Measurements from ENCODE around the gene PTPRD.

The PTPRD gene

GRCh38 chr9:8800196-8800595 lies 1812.6 kb downstream of the PTPRD start:
- DNase-seq: no peak

- no peak for DNase-seq
Measured at GRCh38 chr9:8799615-8800014, 1813.2 kb downstream of the PTPRD start.

DNA sequence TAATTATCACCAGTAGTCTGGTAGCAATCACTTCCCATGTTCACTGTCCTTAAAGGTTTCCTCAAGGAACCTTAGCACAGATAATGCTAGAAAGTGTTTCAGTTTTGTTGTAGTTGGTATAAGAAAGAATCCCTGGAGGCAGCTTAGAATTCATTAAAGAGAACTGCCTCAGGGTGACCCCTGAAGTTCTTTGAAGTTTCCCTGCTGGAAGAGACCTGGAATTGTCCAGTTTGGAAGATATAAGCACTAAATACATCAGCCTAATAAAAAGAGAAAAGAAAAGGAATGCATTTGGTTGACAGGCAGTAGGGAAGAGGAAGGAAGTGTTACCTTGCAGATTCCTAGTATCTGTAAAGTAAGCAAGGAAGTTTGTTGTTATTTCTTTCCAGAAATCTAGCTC lies 1813.6 kb downstream of the PTPRD start:
- no peak for DNase-seq

DNA sequence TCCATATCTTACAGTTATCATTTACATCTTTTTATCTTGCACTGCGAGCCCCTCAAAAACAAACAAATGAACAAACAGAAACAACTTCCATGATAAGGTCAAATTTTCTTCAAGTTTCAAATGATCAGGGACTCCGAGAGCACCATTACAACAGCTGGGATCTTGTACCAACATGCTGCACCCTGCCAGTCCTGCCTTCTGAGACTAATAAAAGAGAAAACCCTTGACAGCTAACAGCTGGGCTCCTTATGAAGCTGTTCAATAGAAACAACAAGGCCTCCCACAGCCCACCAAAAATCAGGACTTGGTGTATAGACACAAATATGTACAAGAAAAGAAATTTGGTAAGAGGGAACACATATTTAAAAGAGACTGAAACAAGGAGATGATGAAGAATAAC lies 1828.0 kb downstream of the PTPRD start:
- no peak for DNase-seq

DNA sequence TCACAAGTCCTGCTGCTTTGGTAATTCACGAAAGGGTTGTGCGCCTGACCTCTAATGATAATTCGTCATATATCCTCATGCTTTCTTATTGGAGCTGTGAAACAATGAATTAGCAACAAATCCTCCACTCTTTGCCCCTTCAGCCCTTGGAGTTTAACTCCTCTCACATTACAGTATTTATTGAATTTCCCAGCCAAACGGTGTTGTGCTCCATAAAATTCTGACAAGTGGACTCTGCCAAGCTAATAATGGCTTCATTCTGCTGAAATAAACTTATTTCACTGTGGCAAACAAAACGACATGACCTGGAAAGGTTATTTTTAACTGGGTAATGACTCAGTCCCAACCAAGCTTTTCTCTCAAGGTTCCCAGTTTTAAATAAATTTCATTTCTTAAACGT lies 1828.9 kb downstream of the PTPRD start:
- DNase-seq: no peak

GRCh38 chr9:8782237-8782636 lies 1830.6 kb downstream of the PTPRD start:
- DNase-seq: no peak

DNA sequence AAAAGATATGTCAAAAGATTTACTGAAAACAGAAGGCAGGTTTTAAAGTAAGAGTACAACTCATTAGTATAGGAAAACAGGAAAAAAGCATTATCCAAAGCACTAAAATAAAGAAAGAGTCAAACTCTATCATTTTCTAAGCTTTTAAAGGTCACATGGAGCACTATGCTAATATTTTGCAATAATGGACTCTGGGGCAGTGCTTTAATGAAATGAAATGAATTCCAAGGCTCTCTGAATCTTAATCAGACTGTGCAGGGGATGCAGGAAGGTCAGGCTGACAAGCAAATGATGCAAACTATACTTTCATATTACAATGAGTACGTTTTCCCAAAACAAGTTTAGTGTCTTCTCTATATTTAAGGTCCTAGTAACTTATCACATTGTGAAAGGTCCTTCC lies 1831.3 kb downstream of the PTPRD start:
- no peak for DNase-seq

DNA sequence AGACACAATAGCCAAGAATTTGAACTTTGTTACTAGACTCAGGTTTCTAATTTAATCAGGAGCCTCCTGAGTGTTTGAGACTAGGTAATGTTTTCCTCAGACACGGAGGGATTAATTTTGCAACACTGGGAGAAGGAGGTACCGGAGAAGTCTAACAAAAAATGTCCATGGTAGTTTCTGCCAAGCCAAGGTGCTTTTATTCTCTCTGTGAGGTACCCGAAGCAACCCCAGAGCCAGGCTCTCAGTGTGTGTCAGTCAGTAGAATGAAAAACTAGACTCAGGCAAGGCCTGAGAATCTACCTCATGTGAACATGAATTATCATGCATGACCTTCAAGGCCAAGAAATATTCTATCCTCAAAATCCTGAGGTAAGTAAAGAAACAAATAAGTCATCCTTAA lies 1832.4 kb downstream of the PTPRD start:
- DNase-seq: no peak

DNA sequence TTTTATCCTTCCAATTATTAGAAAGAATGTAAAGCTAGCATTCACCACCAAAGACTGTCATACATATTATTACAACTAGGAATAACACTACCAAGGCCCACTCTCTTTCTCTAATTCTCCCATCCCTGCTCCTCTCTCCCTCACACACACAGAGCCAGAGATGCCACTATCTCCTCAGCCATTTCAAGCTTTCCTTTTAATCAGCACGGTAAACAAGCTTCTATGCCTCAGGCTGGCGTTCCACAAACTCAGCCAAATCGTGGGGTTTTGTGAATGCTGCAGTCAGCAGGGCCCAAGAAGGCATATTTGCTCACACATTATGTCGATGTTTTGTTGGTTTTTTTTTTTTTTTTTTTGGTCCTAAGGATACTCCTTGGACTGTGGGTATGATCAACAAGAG lies 1833.3 kb downstream of the PTPRD start:
- DNase-seq: no peak

DNA sequence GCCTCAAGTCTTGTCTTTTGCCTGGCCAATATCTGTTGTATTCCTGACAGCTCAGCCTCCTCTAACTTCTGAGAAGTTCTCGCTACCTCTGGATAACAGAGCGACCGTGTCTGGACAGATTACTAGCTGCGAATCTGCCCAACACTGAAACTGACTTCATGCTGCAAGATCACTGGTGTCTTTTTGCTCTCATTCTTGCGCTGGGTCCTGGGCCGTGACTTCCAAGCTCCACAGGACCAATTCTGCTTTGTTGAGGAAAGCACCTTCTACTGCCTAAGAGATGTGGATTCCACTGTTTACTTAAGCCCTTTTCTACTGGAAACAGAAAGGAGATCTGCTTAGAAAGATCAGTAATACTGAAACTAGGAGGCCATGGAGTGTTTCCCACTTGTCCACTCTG lies 1834.4 kb downstream of the PTPRD start:
- no peak for DNase-seq

GRCh38 chr9:8772302-8772701 lies 1840.5 kb downstream of the PTPRD start:
- no peak for DNase-seq

GRCh38 chr9:8769153-8769552 lies 1843.6 kb downstream of the PTPRD start:
- no peak for DNase-seq

DNA sequence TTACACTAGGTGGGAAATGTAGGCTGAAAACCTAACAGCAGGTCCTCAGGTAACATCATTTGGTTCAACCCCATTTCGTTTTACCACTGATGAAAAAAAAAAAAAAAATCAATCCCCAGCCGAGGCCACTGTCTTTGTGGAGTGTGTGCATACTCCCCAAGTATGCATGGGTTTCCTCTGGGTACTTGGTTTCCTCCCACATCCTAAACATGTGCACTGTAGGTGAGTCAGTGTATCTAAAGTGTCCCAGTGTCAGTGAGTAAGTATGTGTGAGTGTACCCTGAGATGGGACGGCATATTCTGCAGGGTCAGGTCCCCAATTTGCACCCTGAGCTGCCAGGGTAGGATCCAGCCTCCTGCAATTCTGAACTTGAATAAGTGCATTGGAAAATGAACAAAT lies 1846.7 kb downstream of the PTPRD start:
- no peak for DNase-seq

DNA sequence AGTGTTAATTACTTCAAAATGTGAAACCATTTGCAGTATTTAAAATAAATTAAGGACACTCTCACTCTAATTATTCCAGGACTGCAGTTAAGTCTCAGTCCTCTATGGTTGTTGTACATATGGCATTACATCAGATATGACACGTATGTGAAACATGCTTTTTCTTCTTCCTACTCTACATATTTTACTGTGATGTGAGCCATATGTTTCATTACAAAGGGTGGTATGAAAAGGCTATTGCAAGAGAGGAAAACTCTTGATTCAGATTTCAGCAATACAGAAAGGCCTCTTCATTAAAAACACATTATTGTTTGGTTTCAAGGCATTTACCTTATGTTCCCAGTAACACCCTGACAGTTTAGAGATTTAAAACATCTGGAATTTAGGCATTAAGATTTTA lies 1848.8 kb downstream of the PTPRD start:
- no peak for DNase-seq

DNA sequence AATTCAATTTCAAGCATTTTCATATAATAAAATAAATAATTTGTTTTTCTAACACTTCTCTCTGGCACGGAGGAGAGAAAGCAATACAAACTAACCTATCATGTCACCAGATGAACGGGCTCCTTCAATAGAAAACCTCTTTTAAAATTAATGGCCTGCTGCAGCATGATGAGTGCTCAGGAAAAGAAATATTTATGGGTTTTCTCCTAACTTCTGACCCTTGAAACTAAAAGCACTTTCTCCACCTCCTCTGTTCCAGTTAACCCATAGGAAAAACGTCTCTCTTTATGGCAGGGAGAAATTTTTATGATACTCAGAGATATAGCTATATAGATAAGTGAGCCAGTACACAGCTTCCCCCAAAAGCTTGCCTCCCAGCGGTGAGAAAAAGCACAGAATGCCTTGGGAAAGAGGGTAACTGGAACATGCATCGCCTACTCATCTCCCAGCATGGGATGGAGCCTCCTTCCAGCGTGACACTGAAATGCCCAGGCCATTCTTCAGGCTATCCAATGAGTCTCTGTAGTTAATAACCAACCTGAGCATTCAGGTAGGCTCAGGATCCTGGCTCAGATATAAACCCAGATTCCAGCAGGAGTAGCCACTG lies 1850.2 kb downstream of the PTPRD start:
- no peak for DNase-seq

DNA sequence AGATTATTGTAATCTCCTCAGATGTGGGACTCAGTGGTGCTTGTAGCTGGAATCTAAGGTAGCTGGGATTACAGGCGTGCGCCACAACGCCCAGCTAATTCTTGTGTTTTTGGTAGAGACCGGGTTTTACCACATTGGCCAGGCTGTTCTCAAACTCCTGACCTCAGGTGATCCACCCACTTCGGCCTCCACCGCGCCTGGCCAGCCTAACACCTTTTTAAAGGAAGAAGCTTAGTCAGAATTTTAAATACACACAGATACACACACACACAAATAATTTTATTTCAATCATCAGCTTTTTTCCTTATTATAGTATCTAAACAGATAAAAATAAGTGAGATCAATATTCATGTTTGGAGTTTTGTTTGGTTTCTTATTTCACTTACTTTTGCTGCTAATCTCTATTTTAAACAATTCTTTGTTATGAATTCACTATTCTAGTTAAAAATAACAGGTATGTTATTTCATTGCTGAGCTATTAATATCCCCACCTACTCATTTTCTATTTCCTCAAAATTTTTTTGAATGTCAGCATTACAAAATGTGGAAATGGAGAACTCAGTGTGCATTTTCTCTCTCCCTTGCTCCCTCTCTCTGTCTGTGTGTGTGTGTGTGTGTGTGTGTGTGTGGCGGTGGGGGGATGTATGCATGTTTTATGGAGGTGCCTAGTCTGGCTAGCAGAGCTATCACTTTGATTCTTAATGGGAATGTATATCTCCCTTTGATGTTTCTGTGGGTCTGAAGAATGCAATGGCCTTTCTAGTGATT lies 1852.6 kb downstream of the PTPRD start:
- DNase-seq: no peak

GRCh38 chr9:8757881-8758280 lies 1854.9 kb downstream of the PTPRD start:
- DNase-seq: no peak

GRCh38 chr9:8754751-8755150 lies 1858.1 kb downstream of the PTPRD start:
- no peak for DNase-seq

- DNase-seq: no peak
Measured at GRCh38 chr9:8751406-8751930, 1861.3 kb downstream of the PTPRD start.

DNA sequence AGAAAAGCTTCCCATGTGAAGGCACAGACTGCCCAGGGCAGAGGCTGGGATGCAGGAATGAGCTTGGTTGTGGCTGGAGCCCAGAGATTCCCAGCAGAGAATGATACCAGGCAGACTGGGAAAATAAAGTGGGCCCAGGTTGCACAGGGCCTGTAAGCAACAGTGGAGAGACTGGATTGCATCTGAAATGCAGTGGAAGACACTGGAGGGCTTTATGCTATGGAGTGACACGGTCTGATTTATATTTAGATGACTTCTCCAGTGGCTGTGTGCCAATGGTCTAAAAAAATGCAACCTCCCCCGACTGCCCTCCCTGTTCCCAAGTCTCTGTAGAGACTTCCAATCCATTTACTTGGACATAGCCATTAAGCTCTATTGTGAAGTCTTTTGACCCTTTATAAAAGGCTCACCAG lies 1862.2 kb downstream of the PTPRD start:
- DNase-seq: no peak

- DNase-seq: no peak
Measured at GRCh38 chr9:8745347-8745746, 1867.5 kb downstream of the PTPRD start.

- no peak for DNase-seq
Measured at GRCh38 chr9:8738945-8739344, 1873.9 kb downstream of the PTPRD start.

- no peak for DNase-seq
Measured at GRCh38 chr9:8736805-8737204, 1876.0 kb downstream of the PTPRD start.

GRCh38 chr9:8734760-8735159 lies 1878.0 kb downstream of the PTPRD start:
- DNase-seq: no peak

Measured in Kasumi-1 (cell line).